ENCODE data around the gene CCPG1.
A peak's percentile ranks its signal among the peaks of the same experiment; 100 is the strongest.

CCPG1 gene

GRCh38 chr15:55356985-55357585 is 51.1 kb downstream of the CCPG1 start:
- no peak for TF ChIP-seq CTCF (IDR thresholded peaks at IDR 0.05; ENCODE audit: low read depth, low read length)
- no peak for DNase-seq (ENCODE audit: low read depth in 2 of 2)

GRCh38 chr15:55353025-55353424 is 55.1 kb downstream of the CCPG1 start:
- no peak for TF ChIP-seq CTCF (IDR thresholded peaks at IDR 0.05; ENCODE audit: low read depth, low read length)
- H3K4me3 ChIP-seq (replicated peaks in 1 of 2; ENCODE audit: low read depth in 2 of 2, low read length in 2 of 2), result no peak overlapping the region
- DNase-seq (ENCODE audit: low read depth in 2 of 2), result no peak

More at GRCh38 chr15:55356985-55357585, 51.1 kb downstream of the CCPG1 start:
- no peak overlapping the region for H3K4me3 ChIP-seq (replicated peaks in 1 of 2; ENCODE audit: low read depth in 2 of 2, low read length in 2 of 2)

GRCh38 chr15:55349282-55349681 is 58.9 kb downstream of the CCPG1 start:
- H3K4me3 ChIP-seq (replicated peaks in 1 of 2; ENCODE audit: low read depth in 2 of 2, low read length in 2 of 2), result no peak overlapping the region
- TF ChIP-seq CTCF (IDR thresholded peaks at IDR 0.05; ENCODE audit: low read depth, low read length), result no peak
- DNase-seq (ENCODE audit: low read depth in 2 of 2), result no peak

GRCh38 chr15:55348281-55348778 is 59.8 kb downstream of the CCPG1 start:
- DNase-seq (ENCODE audit: low read depth in 2 of 2), result no peak
- H3K4me3 ChIP-seq (replicated peaks in 1 of 2; ENCODE audit: low read depth in 2 of 2, low read length in 2 of 2), result no peak overlapping the region
- TF ChIP-seq CTCF (IDR thresholded peaks at IDR 0.05; ENCODE audit: low read depth, low read length), result no peak

- DNase-seq (ENCODE audit: low read depth in 2 of 2), result peak; percentile 15 to 18
- H3K4me3 ChIP-seq (replicated peaks in 1 of 2; ENCODE audit: low read depth in 2 of 2, low read length in 2 of 2), result no peak overlapping the region
- TF ChIP-seq CTCF (IDR thresholded peaks at IDR 0.05; ENCODE audit: low read depth, low read length), result no peak
These were observed 64.0 kb downstream of the CCPG1 start for GRCh38 chr15:55344206-55344605.

GRCh38 chr15:55343168-55343567 is 65.0 kb downstream of the CCPG1 start:
- no peak for TF ChIP-seq CTCF (IDR thresholded peaks at IDR 0.05; ENCODE audit: low read depth, low read length)
- no peak overlapping the region for H3K4me3 ChIP-seq (replicated peaks in 1 of 2; ENCODE audit: low read depth in 2 of 2, low read length in 2 of 2)
- DNase-seq (ENCODE audit: low read depth in 2 of 2), result no peak

GRCh38 chr15:55337160-55337559 is 71.0 kb downstream of the CCPG1 start:
- no peak overlapping the region for H3K4me3 ChIP-seq (replicated peaks in 1 of 2; ENCODE audit: low read depth in 2 of 2, low read length in 2 of 2)
- no peak for DNase-seq (ENCODE audit: low read depth in 2 of 2)
- no peak for TF ChIP-seq CTCF (IDR thresholded peaks at IDR 0.05; ENCODE audit: low read depth, low read length)

All from cardiac fibroblast (primary cell).